ENCODE measurements around the gene TRPM2.

- no peak for TF ChIP-seq POLR2A (IDR thresholded peaks at IDR 0.05; ENCODE audit: low read length)
- TF ChIP-seq GATA1 (IDR thresholded peaks at IDR 0.05; ENCODE audit: low read depth, low read length): no peak
Observed at GRCh38 chr21:44432841-44433790, 79.7 kb downstream of the TRPM2 start.
